H54 (cell line): ENCODE results near the gene ELOB.

ENCODE experiments used
- DNase-seq: peaks from one replicate; pipeline ENCODE4 v3.0.0; 2011; ENCODE audit warnings: low spot score, mixed read lengths; ENCODE audit not compliant: insufficient read length
- FAIRE-seq: peaks from 3 replicates; lab custom pipeline; 2011; peaks lifted over from hg19 to GRCh38; lab: Jason Lieb, UNC
- POLR2A ChIP-seq: IDR thresholded peaks from 2 replicates; pipeline ENCODE4 v1.6.1; 2011; ENCODE audit warnings: low read depth, mild to moderate bottlenecking, low read length

The ELOB gene

DNA sequence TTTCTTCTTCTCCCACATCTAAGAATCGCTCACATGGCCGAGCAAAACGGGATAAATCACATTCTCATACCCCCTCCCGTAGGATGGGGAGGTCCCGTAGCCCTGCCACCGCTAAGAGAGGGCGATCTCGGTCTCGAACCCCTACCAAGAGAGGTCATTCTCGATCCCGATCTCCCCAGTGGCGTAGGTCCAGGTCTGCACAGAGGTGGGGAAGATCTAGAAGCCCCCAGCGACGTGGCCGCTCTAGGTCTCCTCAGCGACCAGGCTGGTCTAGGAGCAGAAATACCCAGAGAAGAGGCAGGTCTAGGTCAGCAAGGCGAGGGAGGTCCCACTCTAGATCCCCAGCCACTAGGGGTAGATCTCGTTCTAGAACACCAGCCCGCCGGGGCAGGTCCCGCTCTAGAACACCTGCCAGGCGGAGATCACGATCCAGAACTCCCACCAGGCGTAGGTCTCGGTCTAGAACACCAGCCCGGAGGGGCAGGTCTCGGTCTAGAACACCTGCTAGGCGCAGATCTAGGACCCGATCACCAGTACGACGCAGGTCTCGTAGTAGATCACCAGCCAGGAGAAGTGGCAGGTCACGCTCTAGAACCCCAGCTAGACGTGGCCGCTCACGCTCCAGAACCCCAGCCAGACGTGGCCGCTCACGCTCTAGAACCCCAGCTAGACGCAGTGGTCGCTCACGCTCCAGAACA, 15.0 kb downstream of the ELOB start:
- FAIRE-seq: no peak
- TF ChIP-seq POLR2A: 0 out of 2 replicates have a peak, but pooled peaks have one; percentile 12
- DNase-seq: no peak

GRCh38 chr16:2761472-2761871, 15.6 kb downstream of the ELOB start:
- DNase-seq (no peak), FAIRE-seq (no peak)
- TF ChIP-seq POLR2A: no peak

- TF ChIP-seq POLR2A: no peak
- DNase-seq (no peak), FAIRE-seq (no peak)
Observed at GRCh38 chr16:2757344-2757743, 19.7 kb downstream of the ELOB start.

DNA sequence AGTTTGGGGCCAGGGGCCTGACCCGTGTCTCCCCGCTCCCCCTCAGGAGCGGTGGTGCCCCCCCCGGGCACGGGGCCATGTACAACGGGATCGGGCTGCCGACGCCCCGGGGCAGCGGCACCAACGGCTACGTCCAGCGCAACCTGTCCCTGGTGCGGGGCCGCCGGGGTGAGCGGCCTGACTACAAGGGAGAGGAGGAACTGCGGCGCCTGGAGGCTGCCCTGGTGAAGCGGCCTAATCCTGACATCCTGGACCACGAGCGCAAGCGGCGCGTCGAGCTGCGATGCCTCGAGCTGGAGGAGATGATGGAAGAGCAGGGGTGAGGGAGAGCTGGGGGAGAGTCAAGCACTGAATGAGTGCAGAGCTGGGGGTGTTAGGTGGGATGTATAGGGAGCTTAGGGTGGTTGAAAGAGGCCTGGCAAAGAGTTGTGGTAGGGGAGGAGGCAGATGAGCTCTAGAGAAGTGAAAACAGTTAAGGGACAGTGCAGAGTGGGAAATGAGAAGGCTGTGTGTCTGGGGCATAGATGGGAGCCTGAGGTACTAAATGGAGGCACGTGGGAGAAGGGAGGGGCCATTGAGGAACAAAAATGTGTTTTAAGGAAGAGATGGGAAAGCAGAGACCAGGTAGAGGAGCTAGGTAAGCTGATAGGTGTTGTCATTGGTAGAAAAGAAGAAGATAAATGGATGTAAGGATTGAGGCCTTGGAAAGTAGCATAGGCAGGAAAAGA, 20.6 kb downstream of the ELOB start:
- TF ChIP-seq POLR2A: no peak
- FAIRE-seq: no peak
- DNase-seq: no peak

- FAIRE-seq (no peak), DNase-seq (no peak)
- no peak for TF ChIP-seq POLR2A
Observed at GRCh38 chr16:2755158-2755557, 21.9 kb downstream of the ELOB start.

- DNase-seq (no peak), FAIRE-seq (no peak)
- no peak for TF ChIP-seq POLR2A
Observed at GRCh38 chr16:2753733-2754020, 23.4 kb downstream of the ELOB start.

DNA sequence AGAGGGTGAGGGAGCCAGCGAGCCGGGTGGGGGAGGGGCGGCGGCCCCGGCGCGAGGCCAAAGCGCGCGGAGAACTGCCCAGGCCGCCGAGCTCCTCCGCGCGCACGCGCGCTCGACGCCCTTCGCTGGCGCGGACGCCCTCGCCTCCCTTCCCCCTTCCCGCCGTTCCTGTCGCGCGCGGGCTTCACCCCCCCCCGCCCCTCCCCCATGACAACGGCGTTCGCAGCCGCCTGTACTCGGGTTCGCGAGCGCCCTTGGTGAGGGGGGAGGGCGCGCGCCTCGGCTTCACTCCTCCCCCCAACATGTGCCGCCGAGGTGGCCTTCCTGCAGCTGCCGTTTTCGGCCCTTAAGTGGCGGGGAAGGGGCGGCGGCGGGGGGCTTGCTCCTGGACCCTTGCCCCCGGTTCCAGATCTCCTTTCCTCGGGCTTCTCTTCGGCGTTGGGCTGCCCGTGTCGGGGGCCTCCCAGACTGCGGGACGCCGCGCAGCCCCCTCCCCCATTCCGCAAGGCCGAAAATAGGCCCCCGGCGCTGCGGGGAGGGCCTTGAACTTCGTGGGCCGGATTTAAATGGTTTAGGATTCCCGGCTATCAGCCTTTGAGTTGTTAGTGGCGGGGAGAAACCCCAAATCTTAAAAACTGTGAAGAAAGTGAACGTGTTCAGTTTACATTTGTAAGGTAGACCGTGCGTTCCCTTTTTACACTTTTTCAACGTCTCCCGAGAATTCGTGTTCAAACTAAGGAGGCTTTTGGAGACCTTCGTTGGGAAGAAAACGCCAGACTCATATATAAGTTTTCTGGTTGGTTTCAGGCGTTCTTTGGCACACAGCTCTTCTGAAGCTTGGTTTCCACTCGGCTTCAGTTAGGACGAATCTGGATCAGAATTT, 24.0 kb downstream of the ELOB start:
- FAIRE-seq (no peak), DNase-seq (peak; percentile 85)
- TF ChIP-seq POLR2A: no peak

DNA sequence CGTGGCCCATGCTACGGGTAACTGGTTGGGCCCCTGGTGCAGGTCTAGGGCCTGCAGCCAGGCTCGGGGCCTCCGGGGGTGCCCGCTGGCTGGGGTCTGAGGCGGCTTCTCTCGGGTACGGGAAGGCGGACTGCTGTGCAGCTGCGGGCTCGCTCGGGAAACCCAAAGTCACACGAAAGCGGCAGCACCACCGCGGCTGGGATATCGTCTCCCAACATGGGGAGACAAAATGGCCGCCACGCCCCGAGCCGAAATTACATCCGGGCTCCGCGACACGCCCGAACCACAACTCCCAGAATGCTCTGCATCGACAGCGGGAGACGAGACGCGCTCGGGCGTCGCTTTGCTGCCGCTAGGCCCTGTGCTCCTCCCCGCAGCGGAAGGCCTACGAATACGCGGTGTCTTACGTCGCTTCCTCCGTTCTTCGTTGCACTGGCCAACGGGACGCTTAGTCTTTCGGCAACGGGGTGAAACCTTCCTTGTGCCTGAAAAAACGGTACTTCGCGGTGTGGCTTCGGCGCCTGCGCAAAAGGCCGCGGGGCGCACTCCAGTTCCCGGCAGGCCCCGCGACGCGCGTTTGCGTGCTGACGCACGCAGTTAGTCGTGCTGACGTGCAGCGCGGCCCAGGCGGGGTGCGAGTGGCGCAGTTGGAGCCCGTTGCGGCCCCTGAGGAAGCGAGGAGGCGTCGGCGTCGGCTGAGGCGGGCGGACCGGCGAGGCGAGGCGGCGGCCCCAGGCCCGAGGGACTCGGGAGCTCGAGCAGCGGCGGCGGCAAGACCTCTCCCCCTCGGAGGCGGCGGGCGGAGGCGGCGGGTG, 24.8 kb downstream of the ELOB start, which contains the start of gene SRRM2:
SRRM2 (plus strand) TSS at position 604 of the 815 bp plus-strand sequence. CDS start 3,727 bp downstream, outside the sequence.
- DNase-seq (peak; percentile 93), FAIRE-seq (no peak)
- peak; percentile 53 for TF ChIP-seq POLR2A

- FAIRE-seq (no peak), DNase-seq (no peak)
- no peak for TF ChIP-seq POLR2A
Observed at GRCh38 chr16:2751577-2752034, 25.5 kb downstream of the ELOB start.

DNA sequence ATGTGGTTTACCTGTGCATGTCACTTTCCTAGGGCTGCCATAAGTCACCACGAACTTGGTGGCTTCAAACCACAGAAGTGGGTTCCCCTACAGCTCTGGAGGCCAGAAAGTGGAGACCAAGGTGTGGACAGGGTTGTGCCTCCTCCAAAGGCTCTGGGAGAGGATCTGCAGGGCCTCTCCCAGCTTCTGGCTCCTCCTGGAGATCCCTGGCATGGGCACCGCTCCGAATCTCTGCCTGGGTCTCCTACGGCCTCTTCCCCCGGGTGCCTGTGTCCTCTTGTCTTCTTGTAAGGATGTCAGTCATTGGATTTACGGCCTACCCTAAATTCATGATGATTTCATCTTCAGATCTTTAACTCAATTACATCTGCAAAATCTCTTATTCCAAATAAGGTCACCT, 27.1 kb downstream of the ELOB start:
- FAIRE-seq: no peak
- no peak for TF ChIP-seq POLR2A

DNA sequence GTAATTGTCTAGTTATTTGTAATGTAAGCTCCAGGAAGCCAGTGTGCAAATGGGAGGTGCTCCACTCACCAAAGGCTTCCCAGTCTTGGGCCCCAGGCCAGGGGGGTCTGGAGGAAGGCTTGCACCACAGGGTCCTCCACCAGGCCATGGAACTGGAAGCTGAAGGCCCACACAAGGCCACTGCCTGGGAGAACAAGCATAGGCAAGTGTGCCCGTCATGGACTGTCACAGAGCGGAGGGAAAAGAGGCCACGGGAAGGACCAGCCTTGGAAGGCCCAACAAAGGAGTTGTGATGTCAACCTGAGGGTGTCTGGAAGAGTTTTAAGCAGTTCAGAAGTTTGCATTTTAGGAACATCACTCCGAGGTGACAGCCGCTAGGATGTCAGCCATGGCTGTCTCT, 27.6 kb downstream of the ELOB start:
- TF ChIP-seq POLR2A: no peak
- no peak for DNase-seq
- no peak for FAIRE-seq

More for the DNA sequence above, 27.1 kb downstream of the ELOB start:
- DNase-seq: no peak

- FAIRE-seq (no peak), DNase-seq (no peak)
- TF ChIP-seq POLR2A: no peak
Observed at GRCh38 chr16:2748757-2749455, 28.2 kb downstream of the ELOB start.
